HS-27A (cell line): ENCODE measurements around the gene NRCAM.
"Not testable (repeated sequence)": the region's sequence is repeated elsewhere in the genome, so short reads cannot be mapped to it uniquely, and the experiment has no call there.

ENCODE experiments used
- DNase-seq: peaks from one replicate; pipeline ENCODE4 v3.0.0-alpha.2; 2012; ENCODE audit warnings: low read depth, missing footprints

The NRCAM gene

GRCh38 chr7:108340856-108341411 is 115.3 kb downstream of the NRCAM start:
- DNase-seq = no peak

DNA sequence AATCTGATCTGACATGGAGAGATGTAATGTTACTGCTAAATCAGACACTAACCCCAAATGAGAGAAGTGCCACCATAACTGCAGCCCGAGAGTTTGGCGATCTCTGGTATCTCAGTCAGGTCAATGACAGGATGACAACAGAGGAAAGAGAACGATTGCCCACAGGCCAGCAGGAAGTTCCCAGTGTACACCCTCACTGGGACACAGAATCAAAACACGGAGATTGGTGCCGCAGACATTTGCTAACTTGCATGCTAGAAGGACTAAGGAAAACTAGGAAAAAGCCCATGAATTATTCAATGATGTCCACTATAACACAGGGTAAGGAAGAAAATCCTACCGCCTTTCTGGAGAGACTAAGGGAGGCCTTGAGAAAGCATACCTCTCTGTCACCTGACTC is 115.8 kb downstream of the NRCAM start:
- not testable (repeated sequence) for DNase-seq

DNA sequence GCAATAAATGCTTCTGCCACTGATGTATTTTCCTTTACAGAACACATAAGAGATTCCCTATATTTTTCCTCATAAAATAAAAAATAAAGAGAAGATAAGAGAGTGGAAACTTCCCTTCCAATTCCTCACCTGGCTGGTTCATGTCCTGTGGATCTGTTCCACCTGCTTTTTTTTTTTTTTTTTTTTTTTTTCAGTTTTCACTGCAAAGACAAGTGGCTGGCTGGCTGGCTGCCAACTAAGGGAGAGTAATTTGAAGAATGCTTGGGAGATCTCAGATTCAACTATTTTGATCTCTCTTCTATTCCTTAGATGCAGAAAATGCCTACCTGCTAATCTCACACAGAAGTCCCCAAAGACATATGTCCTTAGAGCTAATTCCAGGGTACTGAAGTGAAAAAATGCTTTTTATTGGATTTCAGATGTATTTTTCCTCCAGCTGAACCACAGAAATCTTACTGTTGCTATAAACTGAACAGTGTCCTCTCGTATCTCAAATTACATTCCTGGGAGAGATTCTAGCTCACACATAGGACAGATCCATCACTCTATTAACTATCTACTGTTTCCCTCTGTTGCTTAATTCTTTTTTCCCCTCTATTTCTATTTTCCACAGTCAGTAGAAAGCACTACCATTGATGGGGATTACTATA is 120.8 kb downstream of the NRCAM start:
- DNase-seq = no peak

DNA sequence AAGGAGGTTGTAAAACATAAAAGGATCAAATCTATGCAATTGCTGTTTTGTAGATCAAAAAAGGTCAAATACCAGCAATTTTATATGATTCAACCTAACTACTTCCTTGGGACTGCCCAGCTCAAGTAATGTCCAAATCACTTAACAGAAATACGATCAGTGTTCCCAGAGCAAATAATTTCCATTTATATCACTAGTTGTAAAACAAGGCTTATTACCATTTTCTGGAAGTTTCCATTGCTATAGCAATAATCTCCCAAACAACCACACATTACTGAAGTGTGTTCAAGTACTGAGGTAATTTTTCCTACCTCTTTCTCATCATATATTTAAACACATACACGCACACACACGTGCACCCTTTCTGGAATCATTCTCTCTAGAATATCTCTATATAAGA is 123.3 kb downstream of the NRCAM start:
- no peak for DNase-seq

- no peak for DNase-seq
These were observed 124.3 kb downstream of the NRCAM start for GRCh38 chr7:108331971-108332370.

DNA sequence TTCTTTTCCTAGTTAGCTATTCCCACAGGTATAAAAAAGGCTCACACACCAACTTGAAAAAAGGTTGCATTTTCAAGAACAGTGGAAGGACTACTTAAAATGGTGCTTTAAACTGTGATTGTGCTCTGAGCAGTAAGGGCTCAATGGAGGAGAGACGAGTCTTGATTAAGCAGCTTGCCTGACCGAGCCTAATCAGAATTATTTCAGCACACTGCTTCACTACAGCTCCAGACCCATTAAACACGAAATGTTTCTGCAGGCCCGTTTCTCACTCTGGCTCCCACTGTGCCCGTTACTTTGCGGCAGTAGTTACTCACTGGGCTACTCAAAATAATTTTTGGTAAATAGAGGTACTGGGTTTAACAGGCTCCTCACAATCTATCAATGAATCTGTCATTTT is 126.0 kb downstream of the NRCAM start:
- DNase-seq = no peak

- no peak for DNase-seq
These were observed 126.7 kb downstream of the NRCAM start for GRCh38 chr7:108329514-108329913.

- DNase-seq = no peak
These were observed 128.0 kb downstream of the NRCAM start for GRCh38 chr7:108328174-108328651.

DNA sequence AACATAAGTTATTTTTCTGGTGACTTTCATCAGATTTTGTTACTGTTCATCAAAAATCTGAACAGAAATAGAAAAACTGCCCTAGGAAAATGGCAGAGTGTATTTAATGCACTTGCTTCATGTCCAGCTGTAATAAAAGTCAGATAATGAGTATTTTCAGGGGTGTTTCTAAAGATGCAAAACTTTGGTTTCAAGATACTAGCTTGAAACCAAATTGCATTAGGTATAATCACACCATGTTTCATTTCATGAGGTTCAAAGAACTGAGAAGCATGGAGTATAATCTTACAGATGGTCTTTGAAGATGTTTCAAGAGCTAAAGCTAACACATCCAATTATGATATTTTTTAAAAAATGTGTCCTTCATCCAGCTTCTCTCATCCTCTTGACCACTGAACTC is 128.9 kb downstream of the NRCAM start:
- no peak for DNase-seq

GRCh38 chr7:108326938-108327337 is 129.3 kb downstream of the NRCAM start:
- DNase-seq = no peak

DNA sequence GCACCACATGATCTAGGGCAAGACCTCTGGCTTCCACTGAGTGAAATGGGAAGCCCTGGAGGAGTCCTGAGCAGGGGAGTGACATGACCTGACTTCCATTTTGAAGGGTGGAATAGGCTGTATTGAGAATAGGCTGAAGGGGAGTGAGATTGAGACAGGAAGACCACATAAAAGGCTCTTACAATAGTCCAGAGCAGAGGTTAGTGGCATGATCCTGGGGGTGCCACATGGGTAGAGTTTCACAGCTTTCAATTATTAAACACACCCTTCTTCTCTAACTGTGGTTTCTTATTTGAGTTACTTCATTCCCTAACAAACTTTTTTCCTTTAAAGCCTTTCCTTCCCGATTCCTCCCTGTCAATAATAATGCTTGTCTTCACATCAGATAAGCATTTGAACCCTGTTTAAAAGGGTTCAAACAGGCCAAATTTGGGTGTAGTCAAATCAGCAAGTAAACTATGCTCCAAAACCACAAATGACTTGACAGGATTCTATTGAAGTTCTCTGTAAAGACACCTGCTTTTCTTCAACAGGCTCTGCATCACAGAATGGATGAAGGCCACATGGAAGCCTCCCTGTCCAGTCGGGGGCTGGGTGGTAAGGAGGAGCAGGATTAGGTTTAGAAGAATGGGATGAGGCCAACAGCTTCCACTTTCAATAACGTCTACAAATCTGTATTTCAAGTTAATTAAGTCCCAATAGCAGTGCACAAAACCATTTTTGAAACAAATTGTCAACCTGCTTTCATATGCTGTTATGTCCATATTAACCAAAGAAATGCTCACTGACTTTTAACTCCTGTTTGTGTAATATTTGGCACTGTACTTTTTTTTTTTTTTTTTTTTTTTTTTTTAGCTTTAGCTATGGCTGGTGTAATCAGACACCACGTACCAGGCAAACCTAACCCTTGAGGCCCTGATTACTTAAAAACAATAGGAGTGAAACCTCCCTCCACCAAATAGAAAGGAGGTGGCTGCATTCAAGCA is 131.9 kb downstream of the NRCAM start:
- DNase-seq = no peak

GRCh38 chr7:108322925-108323832 is 133.1 kb downstream of the NRCAM start:
- DNase-seq = no peak

GRCh38 chr7:108322046-108322445 is 134.2 kb downstream of the NRCAM start:
- DNase-seq = no peak

DNA sequence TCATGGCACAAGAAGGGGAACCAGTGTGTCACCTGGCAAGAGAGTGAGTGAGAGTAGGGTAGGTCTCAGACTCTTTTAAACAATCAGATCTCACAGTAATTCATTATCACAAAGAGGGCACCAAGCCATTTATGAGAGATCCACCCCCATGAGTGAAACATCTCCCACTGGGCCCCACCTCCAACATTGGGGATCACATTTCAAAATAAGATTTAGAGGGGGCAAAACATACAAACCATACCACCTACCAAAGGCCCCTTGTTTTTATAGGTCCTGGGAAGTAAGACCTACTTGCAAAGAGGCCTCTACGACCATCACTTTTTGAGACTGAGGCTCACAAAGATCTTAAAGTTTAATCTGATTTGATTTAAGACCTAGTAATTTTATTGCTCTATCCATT is 134.9 kb downstream of the NRCAM start:
- no peak for DNase-seq

GRCh38 chr7:108316708-108317107 is 139.5 kb downstream of the NRCAM start:
- DNase-seq = no peak

GRCh38 chr7:108314551-108314950 is 141.7 kb downstream of the NRCAM start:
- DNase-seq = no peak

- no peak for DNase-seq
These were observed 142.2 kb downstream of the NRCAM start for GRCh38 chr7:108314049-108314448.

GRCh38 chr7:108313086-108313485 is 143.2 kb downstream of the NRCAM start:
- DNase-seq = no peak

- no peak for DNase-seq
These were observed 144.6 kb downstream of the NRCAM start for GRCh38 chr7:108311446-108312168.

DNA sequence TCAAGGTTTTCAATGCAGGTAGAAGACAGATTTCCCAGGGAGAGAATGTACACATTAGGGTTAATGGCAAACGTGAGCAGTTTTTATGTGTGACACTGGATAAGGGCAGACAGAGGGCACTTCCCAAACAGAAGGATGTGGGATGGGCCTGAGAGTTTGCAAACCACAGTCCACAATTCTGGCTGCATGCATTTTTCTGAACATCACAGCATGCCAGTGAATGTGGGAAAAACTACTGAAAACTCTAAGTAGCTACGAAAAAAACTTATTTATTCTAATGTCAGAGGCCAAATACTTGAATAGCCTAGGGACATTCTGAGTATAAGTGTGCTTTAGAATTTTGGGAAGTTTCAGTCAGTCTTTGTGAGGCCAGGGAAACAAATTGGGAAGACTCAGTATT is 145.9 kb downstream of the NRCAM start:
- DNase-seq = no peak

GRCh38 chr7:108308903-108309302 is 147.3 kb downstream of the NRCAM start:
- no peak for DNase-seq
